ENCODE results near the gene EEF1B2.

DNA sequence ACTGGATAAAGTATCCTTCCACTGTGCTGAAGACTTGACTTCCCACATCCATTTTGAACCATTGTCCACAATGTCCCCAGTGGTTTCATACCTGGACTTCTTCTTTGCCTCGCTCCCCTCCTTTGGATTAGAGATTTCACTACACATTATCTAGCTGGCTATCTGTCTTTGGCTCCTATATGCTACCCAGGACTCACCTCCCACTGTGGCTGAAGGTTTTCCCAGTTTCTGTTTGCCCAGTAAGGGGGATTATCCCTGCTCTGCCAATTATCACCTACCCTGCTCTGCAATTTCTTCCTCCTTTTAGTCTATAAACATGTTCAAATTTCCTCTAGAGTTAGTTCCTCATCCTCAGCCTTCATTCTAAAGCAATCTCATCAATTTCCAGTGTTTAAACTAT is 9.5 kb upstream of the EEF1B2 start:
- TF ChIP-seq ZNF777 (CRISPR knock-in tag; IDR thresholded peaks at IDR 0.05) (no peak), CREB3 (CRISPR knock-in tag; IDR thresholded peaks at IDR 0.05) (no peak), GABPA (IDR thresholded peaks at IDR 0.05; ENCODE audit: low read depth, low read length) (no peak), GABPA (CRISPR knock-in tag; IDR thresholded peaks at IDR 0.05; ENCODE audit: low read depth) (no peak)
